GM21717 (cell line): Measurements from ENCODE around the gene OR1F1.

Source experiments
- ATAC-seq: cut with Tn5 transposase; IDR thresholded peaks from one replicate; pipeline ENCODE4 v1.9.1; 2021; ENCODE audit warnings: mild to moderate bottlenecking, moderate library complexity; ENCODE audit not compliant: unreplicated experiment

OR1F1 gene

GRCh38 chr16:3243882-3244281, 55.9 kb downstream of the OR1F1 start:
- no peak for ATAC-seq

GRCh38 chr16:3246002-3246401, 58.0 kb downstream of the OR1F1 start:
- ATAC-seq = no peak

GRCh38 chr16:3246876-3247275, 58.9 kb downstream of the OR1F1 start:
- no peak for ATAC-seq

DNA sequence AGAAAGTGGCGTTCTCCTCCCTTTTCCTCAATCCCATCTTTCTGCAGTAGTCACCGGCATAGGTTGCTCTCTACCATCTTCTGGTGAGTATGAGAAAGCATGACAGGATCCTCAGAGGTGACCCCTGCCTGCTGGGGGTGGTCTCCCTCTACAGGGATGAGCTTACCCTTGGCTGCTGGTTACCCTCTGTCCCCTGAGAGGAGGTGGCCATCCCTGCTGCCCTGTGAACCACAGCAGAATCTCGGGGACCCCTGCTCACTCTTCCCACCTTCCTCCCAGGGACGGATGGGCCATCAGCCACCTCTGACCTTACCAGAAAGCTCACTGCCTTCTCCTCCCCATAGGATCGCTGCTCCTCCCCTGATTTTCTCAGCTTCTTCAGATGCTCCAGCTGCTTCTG, 60.6 kb downstream of the OR1F1 start:
- ATAC-seq = no peak

- no peak for ATAC-seq
These were observed 61.0 kb downstream of the OR1F1 start for GRCh38 chr16:3249020-3249419.

DNA sequence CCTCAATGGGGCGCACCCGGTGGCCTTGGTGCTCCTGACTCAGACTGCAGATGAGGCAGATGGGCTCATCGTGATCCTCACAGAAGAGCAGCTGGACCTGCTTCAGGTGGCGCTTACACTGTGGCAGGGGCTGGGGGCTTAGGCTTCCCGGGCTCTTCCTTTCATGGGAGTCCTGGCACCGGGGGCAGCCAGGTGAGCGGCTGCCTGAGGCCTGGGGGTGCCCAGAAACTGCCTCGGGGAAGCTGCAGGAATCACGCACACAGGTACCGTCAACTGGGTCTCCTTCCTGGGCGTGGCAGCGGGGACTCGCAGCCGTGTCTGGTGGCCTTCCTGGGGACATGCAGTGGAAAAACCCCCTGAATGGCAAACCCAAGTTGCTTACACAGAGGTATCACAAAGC, 61.4 kb downstream of the OR1F1 start:
- ATAC-seq = no peak

- no peak for ATAC-seq
These were observed 65.0 kb downstream of the OR1F1 start for GRCh38 chr16:3252967-3253366.

DNA sequence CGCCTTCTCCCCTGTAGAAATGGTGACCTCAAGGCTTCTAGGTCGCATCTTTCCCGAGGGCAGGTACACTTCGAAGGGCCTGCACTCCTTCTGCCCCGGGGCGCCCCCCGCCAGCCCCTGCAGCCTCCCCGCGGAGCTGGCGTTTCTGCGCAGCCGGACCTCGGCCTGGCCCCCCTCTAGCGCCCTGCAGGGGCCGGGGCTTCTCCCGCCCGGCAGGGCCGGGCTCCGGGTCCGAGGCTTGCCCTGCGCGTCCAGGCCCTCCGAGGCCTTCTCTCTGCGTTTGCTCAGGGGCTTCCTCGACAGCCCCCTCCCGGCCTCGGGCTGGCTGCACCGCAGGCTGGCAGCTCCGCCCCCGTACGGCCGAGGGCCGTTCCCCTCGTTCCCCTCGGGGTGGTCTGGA, 66.3 kb downstream of the OR1F1 start:
- no peak for ATAC-seq
